AG04450 (cell line): Measurements from ENCODE around the gene ADGRF3. TPM values are rescaled to one million over a fixed set of nuclear protein-coding genes. Genes with fewer than 3 reads are reported as not detected.
"Not testable (repeated sequence)": the region's sequence is repeated elsewhere in the genome, so short reads cannot be mapped to it uniquely, and the experiment has no call there.

ENCODE experiments used
- CTCF ChIA-PET: fragments of 300-600, 350-600 bp; formaldehyde crosslinking; extraction: SDS; loops from one replicate; lab custom pipeline; 2022; ENCODE audit warnings: antibody characterized with exemption, inconsistent platforms; lab: Charles Lee
- POLR2A ChIA-PET: fragments of 350-600 bp; formaldehyde crosslinking; extraction: SDS; loops from one replicate; lab custom pipeline; 2021; ENCODE audit warnings: antibody characterized with exemption, inconsistent platforms; lab: Yijun Ruan, JAX
- DNase-seq: peaks from one replicate; pipeline ENCODE4 v3.0.0-alpha.2; 2011; ENCODE audit warnings: low read depth, low spot score
- H3K27ac ChIP-seq: one replicate; pipeline ENCODE4 v1.5.1; 2012; ENCODE audit warnings: low read depth, low read length, control low read depth
- H3K27me3 ChIP-seq: one replicate; pipeline ENCODE4 v1.6.0; 2012; ENCODE audit warnings: low read length; ENCODE audit not compliant: control insufficient read depth, insufficient read depth
- H3K4me3 ChIP-seq: 2 replicates; pipeline ENCODE4 v1.5.1; 2011; ENCODE audit warnings: mild to moderate bottlenecking, low read depth, low read length, control low read depth
- H3K9me3 ChIP-seq: 2 replicates; pipeline ENCODE4 v1.5.1; 2012; ENCODE audit warnings: low read length; ENCODE audit not compliant: control insufficient read depth, insufficient read depth
- polyA plus RNA-seq: library from polyadenylated mRNA; depleted of rRNA; stranded (reverse); fragments of >200 nt; gene quantifications from 2 replicates; pipeline ENCODE4 v1.2.3, GENCODE V29; 2011
- TF ChIP-seq, protein P1 (sequence below): IDR thresholded peaks from 2 replicates; pipeline ENCODE4 v1.5.1; 2011; ENCODE audit warnings: low read depth, low read length, control low read depth, inconsistent platforms

Gene ADGRF3
- polyA plus RNA-seq, 1 experiment = not detected

DNA sequence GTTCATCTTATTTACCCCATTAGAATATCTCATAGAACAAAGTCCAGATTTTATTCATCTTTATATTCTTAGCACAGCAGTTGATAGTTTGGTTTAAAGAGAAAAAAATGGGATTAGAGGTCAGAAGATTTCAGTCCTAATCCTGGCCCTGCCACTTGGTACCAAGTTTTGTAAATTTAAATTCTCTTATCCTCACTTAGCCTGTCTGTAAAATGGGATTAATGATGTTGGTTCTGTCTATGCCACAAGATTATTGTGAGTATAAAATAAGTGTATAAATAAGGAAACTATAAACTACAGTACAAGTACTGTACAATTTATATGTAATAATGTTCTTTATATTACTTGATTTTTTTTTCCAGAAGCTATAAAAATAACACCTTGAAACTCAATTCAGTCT lies 38.0 kb upstream of the ADGRF3 start:
- no peak for DNase-seq
- TF ChIP-seq, protein P1, sequence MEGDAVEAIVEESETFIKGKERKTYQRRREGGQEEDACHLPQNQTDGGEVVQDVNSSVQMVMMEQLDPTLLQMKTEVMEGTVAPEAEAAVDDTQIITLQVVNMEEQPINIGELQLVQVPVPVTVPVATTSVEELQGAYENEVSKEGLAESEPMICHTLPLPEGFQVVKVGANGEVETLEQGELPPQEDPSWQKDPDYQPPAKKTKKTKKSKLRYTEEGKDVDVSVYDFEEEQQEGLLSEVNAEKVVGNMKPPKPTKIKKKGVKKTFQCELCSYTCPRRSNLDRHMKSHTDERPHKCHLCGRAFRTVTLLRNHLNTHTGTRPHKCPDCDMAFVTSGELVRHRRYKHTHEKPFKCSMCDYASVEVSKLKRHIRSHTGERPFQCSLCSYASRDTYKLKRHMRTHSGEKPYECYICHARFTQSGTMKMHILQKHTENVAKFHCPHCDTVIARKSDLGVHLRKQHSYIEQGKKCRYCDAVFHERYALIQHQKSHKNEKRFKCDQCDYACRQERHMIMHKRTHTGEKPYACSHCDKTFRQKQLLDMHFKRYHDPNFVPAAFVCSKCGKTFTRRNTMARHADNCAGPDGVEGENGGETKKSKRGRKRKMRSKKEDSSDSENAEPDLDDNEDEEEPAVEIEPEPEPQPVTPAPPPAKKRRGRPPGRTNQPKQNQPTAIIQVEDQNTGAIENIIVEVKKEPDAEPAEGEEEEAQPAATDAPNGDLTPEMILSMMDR = no peak
- Histone ChIP-seq H3K4me3 (no peak overlapping the region), H3K27me3 (no peaks in the 10 kb centered on the region), H3K9me3 (no peaks in the 10 kb centered on the region), H3K27ac (no peak overlapping the region)
- ChIA-PET CTCF (no interaction called here), POLR2A (no interaction called here)

DNA sequence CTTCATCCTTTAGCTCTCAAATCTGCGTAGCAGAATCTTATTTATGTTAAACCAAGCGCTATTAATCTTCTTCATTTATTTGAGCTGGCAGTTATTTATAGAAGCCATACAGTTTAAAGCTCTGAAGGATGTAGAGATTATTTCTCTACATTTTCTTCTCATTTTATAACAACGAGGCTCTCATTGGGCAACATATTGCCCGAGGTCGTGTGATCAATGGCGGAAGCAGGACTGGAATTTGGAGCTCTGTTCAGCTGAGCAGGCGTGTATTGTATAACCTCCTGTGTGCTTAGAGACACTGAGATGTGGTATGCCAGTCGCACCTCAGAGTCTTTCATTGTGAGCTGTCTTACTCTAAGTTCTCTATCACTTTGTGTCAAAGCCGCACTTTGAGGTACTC lies 37.6 kb upstream of the ADGRF3 start:
- TF ChIP-seq, protein P1 = no peak
- DNase-seq = no peak
- H3K27me3 ChIP-seq = no peaks in the 10 kb centered on the region
- H3K9me3 ChIP-seq = no peaks in the 10 kb centered on the region
- no peak overlapping the region for H3K4me3 ChIP-seq
- H3K27ac ChIP-seq = no peak overlapping the region
- CTCF ChIA-PET = no interaction called here
- POLR2A ChIA-PET = no interaction called here

DNA sequence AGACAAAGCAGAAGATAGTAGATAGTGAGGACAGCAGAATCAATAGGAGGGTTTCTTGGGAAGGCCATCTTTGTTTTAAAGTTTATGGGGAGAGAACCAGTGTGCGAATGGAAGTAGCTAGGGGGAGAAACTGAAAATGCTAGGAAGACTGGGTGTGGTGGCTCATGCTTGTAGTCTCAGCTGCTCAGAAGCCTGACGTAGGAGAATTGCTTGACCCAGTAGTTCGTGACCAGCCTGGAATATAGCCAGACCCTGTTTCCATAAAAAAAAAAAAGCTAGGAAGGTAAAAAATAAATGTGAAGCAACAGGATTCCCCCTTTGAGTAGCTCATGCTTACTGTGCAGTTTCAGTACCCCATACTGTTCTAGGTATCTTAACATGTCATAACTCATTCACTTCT lies 36.0 kb upstream of the ADGRF3 start:
- H3K27ac ChIP-seq = no peak overlapping the region
- TF ChIP-seq, protein P1 = no peak
- H3K4me3 ChIP-seq = no peak overlapping the region
- CTCF ChIA-PET = interaction anchor here (1.1 kb wide), 1 partner anchor 87 kb away, joined by 3 read pairs; no protein-coding TSS in a partner anchor
- no peaks in the 10 kb centered on the region for H3K27me3 ChIP-seq
- no peaks in the 10 kb centered on the region for H3K9me3 ChIP-seq
- POLR2A ChIA-PET = no interaction called here
- DNase-seq = no peak

DNA sequence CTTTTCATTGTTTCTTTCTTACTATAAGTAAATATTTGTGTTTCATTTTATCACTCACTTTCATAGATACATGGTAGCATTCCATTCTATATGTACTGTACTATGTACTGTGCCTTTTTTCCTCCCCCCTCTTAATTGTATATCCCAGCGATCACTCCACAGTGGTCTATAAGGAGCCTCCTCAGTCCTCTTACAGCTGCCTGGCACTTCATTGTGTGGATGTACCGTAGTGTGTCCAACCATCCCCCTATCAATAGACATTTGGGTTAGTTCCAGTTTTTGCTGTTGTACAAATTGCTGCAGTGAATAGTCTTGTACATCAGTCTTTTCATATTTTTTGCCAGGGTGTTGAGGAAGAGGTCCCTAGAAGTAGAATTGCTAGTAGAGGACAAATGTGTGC lies 33.7 kb upstream of the ADGRF3 start:
- no peak for DNase-seq
- no peak overlapping the region for H3K27ac ChIP-seq
- TF ChIP-seq, protein P1 = no peak
- H3K27me3 ChIP-seq = no peaks in the 10 kb centered on the region
- H3K9me3 ChIP-seq = no peaks in the 10 kb centered on the region
- POLR2A ChIA-PET = no interaction called here
- H3K4me3 ChIP-seq = no peak overlapping the region
- CTCF ChIA-PET = no interaction called here

DNA sequence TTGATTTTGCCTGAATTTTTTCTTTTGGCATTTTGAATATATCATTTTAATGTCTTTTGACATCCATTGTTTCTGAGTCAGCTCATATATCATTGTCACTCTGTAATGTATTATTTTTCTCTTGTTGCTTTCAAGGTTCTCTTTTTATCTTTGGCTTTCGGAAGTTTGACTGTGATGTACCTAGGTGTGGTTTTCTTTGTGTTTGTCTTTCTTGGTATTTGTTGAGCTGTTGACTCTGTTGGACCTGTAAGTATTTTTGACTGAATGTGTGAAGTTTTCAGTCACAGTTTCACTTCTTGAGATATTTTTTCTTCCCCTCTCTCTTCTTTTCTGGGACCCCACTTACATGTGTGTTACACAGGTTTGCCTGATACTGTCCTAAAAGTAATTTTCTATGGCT lies 30.2 kb upstream of the ADGRF3 start:
- DNase-seq = no peak
- TF ChIP-seq, protein P1 = no peak
- no peaks in the 10 kb centered on the region for H3K9me3 ChIP-seq
- ChIA-PET POLR2A (no interaction called here), CTCF (interaction anchor here (1.2 kb wide), 1 partner anchor 11 kb away, joined by 3 read pairs; no protein-coding TSS in a partner anchor)
- no peaks in the 10 kb centered on the region for H3K27me3 ChIP-seq
- H3K27ac ChIP-seq = no peak overlapping the region
- no peak overlapping the region for H3K4me3 ChIP-seq

DNA sequence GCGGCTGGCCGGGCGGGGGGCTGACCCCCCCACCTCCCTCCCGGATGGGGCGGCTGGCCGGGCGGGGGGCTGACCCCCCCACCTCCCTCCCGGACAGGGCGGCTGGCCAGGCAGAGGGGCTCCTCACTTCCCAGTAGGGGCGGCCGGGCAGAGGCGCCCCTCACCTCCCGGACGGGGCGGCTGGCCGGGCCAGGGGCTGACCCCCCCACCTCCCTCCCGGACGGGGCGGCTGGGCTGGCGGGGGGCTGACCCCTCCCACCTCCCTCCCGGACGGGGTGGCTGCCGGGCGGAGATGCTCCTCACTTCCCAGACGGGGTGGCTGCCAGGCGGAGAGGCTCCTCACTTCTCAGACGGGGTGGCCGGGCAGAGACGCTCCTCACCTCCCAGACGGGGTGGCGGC lies 24.3 kb upstream of the ADGRF3 start:
- H3K4me3 ChIP-seq, CTCF ChIA-PET, POLR2A ChIA-PET, H3K9me3 ChIP-seq, H3K27ac ChIP-seq, DNase-seq, H3K27me3 ChIP-seq: not testable (repeated sequence)

DNA sequence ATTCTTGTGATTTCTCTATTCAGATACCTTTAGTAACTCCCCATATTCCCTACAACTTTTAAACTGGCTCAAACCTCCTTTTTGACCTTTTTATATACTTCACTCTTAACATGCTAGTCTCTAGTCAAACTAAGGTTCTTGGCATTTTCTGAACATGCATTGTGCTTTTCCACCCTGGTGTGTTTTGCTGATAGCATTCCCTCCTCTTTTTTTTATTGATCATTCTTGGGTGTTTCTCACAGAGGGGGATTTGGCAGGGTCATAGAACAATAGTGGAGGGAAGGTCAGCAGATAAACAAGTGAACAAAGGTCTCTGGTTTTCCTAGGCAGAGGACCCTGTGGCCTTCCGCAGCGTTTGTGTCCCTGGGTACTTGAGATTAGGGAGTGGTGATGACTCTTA lies 23.1 kb upstream of the ADGRF3 start:
- POLR2A ChIA-PET, CTCF ChIA-PET, DNase-seq, H3K4me3 ChIP-seq, H3K9me3 ChIP-seq, H3K27ac ChIP-seq, H3K27me3 ChIP-seq: not testable (repeated sequence)
